DND-41 (cell line): ENCODE results near the gene ACKR3.

Source experiments
- CTCF ChIP-seq: IDR thresholded peaks from 2 replicates; pipeline ENCODE4 v1.5.1; 2012; ENCODE audit warnings: borderline replicate concordance, low read length, moderate library complexity, mild to moderate bottlenecking; ENCODE audit not compliant: poor library complexity, severe bottlenecking; ENCODE audit errors: extremely low read depth
- EZH2 ChIP-seq: IDR thresholded peaks from 3 replicates; pipeline ENCODE4 v1.6.1; 2012; ENCODE audit warnings: borderline replicate concordance, low read depth, mild to moderate bottlenecking, moderate library complexity, low read length, inconsistent platforms; ENCODE audit not compliant: severe bottlenecking

- TF ChIP-seq EZH2 (no peak), CTCF (no peak)
Measured at GRCh38 chr2:236610991-236611821, 41.6 kb downstream of the ACKR3 start.
